Globus pallidus (tissue), 1 donor: ENCODE measurements around the gene MBOAT7.

Source experiments
- DNase-seq: peaks from one replicate; pipeline ENCODE4 v3.0.0-alpha.2; 2015; ENCODE audit warnings: low spot score

The MBOAT7 gene

DNA sequence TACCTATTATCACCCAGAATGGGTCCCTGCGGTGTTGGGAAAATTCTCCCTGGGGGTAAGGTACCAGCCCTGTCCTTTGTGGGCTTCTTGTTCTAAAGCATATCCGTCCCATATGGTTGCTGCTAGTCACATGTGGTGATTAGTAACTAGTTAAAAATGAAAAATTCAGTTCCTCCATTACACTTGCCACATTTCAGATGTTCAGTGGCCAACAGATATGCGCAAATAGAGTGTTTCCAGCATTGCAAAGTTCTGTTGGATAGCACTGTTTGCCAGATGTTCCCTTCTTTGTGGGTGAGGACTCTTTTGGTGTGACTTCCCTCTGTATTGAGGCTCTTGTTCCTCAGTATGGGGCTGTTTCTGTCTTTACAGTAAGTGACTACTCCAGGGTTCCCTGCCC lies 48.0 kb downstream of the MBOAT7 start:
- no peak for DNase-seq

DNA sequence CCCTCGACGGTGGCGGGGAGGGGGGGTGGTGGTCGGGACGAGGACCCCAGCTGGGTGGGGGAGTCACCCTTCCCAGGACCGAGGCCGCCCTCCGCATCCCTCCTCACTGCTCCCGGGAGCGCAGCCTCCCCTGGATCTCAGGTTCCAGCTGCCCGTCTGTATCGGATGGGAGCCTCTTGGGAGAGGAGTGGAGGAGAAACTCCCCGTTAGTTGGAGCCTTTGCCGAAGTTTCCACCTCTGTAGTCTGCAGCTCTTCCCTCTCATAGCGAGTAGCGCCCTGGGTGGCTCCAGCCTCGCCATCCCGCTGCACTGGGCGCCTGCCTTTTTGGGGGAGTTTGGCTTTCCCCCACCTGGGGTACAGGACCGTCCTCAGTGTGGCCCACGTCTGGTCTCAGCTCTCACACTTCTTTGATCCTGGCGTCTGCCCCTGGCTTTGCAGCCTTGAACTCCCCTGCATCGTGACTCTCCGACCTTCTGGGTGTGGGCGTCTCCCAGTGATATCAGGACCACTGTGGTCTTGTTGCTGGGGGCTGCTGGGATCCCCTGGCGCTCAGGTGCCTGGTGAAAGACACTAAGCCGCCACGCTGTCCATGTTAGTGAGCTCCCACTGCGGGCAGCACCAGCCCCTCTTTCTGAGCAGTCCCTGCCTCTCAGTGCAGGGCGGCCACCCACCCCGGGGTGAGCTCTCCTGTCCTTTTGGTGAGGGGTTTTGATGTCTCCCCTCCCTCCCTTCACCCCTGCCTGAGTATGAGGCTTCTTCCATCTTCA lies 50.7 kb downstream of the MBOAT7 start:
- no peak for DNase-seq

DNA sequence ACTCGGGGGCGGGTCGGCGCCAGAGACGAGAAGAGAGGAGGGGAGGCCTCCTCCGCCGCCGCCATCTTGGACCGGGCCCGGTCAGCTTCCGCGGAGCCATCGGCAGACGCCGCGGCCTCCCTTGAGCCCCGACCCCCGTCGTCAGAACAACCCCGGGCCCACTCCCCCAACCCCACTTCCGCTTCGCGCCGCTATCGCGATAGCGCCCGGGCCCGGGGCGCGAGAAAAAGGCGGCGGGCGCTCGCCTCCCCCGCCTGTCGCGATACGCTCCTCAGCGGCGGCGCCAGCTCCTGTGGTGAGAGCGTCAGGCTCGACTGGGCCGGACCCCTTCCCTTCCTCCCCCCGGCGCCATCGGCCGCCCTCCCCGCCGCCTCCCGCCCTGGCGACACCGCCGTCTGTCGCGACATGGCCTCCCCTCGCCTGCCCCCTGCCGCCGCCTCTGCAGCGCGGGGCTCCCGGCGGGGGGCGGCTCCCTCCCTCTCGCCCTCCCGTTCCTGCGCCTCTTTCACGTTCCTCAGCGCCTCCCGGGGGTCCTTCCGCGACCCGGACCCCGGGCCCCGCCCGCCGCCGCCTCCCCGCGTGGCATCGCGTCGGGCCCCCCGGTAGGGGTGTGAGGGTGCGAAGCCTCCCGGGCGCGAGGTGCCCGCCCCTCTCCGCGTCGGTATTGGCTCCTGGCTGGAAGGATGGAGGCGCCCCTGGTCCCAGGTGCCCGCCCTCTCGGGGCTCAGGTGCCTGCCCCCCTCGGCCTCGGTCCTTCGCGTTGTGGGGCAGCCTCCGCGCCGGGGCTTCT lies 51.5 kb downstream of the MBOAT7 start, which contains the start of gene CNOT3:
Gene CNOT3, plus strand, starts transcription at position 64 of the 790 bp plus-strand sequence. CDS start 5,217 bp downstream, outside the sequence.
- no peak for DNase-seq

DNA sequence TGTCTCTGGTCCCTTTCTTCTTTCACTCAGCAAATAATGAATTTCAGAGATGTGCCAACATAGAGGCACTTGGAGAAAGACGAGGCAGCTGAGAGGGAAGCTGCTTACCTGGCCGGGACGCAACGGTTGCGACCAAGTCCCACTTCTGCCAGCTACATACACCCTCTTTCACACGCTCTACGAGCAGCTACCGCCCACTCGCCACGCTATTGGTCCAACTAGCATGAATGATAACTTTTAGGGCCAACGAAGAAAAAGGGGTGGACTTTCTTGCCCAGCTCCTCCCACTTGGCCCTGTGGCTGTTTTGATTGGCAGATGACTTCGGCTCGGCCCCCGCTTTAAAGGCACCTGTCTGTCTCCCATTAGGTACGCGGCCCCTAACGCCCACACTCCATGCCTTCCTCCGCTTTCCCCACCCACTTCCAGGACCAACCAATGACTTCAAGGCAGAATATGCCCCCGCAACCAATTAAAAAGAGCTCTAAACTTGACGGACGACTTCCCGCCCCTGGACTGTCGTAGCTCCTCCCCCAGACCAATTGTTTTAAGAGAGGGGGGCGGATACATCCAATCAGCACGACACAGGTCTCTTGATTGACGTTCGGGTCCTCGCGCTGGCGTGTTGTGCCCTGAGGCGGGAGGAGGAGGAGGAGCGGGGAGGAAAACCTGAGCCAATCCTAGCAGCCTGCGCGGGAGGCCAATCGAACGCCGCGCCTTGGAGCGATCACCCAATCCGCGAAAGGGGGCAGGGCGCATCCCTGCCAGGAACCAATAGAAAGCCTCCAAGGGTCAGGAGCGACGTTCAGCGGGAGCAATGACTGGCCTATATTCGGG lies 52.3 kb downstream of the MBOAT7 start:
- peak; percentile 100 for DNase-seq

DNA sequence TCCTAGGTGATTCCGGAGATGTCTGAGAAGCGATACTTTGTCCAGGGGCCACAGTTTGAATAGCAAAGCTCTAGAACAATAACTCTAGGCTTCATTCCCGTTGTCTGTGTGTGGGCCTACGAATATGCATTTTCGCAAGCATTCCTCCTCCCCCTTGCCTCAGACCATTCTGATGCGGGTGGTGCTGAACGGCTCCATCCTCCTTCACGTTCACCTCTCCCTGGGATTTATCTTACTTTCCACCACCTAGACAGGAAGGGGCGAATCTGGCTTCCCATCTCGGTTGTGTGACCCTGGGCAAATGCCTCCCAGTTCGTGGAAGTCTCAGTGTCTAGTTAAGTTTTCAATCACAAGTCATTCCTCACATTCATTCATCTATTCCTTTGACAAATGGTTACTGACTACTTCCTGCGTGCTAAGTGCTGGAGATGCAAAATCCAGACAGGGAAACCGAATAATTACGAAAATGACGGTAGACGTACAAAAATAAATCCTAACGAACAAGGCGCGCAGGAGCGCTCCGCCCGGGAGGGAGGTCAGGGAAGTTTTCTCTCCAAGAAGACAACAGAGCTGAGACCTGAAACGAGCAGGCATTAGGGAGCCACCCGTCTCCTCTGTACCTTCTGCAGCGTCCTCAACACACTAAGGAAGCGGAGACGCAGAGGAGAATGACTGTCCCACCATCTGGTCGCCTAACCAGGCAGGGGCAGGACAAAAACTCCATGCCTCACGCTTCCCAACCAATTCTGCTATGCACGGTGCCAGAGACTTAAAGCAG lies 53.1 kb downstream of the MBOAT7 start:
- DNase-seq = no peak

DNA sequence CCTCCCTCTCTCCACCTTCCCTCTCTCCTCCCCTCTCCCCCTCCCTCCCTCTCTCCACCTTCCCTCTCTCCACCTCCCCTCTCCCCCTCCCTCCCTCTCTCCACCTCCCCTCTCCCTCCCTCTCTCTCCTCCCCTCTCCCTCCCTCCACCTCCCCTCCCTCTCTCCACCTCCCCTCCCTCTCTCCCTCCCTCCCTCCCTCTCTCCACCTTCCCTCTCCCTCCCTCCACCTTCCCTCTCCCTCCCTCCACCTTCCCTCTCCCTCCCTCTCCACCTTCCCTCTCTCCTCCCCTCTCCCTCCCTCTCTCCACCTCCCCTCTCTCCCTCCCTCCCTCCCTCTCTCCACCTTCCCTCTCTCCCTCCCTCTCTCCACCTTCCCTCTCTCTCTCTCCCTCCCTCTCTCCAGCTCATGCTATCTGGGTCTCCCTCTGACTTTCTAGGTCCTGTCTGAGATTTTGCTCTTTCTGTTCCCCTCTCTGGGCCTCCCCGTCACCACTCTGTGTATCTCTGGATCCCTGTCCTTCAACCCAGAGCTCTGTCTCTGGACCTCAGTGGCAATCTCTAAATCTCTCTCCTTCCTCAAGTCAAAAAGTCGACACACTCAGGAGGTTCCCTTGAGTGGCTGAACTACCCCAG lies 55.3 kb downstream of the MBOAT7 start:
- DNase-seq = no peak

DNA sequence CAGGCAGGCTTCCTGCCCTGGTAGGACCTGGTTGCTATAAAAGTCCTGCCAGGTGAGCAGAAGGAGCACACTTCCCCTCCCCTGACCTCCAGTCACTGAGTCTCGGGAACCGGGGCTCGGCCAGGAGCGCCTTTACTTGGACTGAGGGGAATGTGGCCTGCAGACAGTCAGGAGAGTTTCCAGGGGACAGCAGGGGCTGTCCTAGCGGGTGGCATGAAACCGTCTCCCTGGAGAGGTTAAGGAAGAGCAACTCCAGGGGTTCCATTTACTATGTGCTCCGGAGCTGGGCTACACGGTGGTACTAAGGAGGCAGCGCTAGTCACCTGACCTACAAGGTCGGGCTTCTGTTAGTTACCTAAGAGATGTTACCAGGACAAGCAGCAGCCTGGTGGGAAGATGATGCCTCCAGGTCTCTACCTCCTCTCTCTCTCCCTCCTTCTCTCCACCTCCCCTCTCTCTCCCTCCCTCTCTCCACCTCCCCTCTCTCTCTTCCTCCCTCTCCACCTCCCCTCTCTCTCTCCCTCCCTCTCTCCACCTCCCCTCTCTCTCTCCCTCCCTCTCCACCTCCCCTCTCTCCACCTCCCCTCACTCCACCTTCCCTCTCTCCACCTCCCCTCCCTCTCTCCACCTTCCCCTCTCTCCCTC lies 55.9 kb downstream of the MBOAT7 start:
- DNase-seq = peak; percentile 41

DNA sequence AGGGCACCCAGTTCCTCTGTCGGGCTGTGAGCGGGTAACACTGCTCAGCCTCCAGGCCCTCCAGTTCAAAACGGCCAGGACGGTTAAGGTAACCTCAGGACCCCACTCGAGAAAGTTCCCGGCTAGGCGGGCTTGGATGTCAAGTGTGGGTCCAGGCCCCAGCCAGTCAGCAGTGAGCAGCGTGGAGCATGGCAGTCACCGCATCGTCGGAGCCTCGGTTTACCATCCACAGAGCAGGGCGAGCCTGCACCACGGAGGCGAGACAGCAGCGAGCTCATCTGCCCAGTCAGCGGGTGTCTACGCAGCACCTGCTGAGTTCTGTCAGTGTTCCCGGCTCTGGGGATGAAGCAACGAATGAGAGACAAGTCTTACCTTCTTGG lies 59.8 kb downstream of the MBOAT7 start:
- no peak for DNase-seq

DNA sequence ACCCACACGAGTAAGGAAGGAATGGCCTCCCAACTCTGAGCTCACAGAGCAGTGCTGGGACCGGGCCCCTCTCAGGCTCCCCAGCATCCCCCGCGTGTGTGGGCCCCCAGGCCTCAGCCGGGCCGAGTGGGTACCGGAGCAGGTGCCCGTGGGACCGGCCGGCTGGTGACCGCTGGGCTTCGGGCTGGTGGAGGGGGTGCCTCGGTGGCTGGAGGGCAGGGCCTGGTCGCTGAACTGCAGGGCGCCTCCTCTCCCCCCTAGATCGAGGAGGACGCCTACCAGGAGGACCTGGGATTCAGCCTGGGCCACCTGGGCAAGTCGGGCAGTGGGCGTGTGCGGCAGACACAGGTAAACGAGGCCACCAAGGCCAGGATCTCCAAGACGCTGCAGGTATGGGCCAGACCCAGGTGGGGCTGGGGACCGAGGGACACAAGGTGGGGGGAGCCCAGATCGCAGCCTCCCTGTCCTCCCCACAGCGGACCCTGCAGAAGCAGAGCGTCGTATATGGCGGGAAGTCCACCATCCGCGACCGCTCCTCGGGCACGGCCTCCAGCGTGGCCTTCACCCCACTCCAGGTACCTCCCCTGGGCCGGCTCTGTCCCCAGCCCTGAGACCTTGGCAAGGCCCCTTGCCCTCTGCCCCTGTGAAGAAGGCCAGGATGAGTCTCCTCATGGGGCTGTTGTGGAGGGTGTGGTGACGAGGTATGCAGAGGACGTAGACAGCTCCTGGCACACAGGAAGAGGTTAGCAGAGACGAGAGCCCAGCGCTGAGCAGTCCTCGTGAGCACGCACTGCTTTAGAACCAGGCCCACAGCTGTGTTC lies 60.4 kb downstream of the MBOAT7 start:
- DNase-seq = no peak

DNA sequence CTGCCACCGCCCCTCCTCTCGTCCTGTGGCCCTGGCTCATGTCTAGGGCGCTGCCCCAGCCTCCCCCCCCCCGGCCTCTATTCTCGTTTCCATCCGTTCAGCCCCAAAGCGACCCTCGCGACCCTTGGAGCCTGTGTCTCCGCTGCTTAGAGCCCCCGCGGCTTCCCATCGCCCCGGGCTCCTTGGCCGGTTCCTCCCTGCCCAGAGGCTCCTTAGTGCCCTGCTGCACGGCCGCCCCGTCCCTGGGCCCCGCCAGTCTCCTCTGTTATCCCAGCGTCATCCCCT lies 61.0 kb downstream of the MBOAT7 start:
- DNase-seq = no peak

DNA sequence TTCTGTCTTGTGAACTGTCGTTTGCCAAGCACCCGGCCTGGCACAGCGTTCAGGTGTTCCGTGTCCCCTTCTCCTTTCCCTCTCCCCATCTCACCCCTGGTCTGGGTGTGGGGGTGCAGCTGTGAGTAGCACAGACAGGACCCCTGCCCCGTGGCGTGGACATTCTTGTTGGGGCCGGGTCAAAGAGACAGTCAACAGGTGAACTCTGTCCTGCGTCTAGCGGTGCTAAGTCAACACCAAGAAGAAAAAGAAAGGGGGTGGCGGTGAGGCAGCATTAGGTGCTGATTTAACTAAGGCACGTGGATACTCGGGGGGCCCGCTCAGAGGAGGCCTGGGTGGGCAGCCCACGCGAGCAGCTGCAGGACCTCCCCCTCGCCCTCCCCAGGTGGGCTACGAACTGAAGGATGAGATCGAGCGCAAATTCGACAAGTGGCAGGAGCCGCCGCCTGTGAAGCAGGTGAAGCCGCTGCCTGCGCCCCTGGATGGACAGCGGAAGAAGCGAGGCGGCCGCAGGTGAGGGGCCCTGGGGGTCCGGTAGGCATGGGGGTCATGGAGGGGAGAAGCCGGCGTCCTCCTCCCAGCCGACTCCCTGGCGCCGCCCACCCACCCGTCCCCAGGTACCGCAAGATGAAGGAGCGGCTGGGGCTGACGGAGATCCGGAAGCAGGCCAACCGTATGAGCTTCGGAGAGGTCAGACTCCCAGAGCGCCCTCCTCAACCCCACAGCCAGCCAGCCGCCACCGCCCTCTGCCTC lies 61.5 kb downstream of the MBOAT7 start:
- DNase-seq = no peak

DNA sequence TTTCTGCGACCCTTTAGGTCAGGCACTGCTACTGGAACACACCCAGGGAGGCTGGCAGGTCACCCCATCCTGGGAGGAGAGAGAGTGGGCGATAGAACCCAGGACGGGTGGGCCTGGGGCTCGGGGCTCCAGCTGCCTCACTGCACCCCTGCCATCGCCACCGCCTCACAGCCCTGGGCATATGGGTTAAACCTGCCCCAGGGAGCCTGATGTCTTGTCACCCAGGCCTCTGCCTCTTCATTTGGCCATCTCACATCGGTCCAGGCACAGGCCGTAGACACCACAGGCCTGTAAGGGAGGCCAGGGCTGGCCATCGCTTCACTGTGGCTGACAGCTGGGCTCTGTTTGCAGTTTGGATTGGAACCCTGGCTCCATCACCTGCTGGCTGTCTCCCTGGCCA lies 63.7 kb downstream of the MBOAT7 start:
- DNase-seq = no peak

DNA sequence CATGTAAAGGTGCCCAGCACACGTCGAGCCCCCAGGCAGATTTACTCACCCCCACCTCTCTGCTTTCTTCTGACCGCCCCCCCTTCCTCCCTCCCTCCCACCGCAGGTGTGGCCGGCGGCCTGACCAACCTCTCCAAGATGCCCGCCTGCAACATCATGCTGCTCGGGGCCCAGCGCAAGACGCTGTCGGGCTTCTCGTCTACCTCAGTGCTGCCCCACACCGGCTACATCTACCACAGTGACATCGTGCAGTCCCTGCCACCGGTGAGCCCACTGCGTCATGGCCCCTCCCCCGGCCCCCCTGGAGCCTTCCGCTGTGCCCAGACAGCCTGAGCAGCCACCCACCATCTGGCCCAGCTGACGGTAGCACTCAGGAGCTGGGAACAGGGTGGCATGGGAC lies 65.0 kb downstream of the MBOAT7 start:
- DNase-seq = no peak

DNA sequence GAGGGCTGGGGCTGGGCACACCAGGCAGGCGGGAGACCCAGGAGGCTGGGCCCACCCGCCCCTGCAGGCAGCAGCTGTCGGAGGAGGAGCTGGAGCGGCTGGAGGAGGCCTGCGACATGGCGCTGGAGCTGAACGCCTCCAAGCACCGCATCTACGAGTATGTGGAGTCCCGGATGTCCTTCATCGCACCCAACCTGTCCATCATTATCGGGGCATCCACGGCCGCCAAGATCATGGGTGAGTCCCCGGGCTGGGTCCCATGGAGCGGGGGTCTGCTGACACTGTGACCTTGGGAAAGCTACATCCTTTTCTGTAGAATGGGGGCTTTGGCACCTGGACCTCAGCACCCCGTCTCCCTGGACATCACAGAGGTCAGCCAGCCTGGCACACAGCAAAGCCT lies 65.7 kb downstream of the MBOAT7 start:
- no peak for DNase-seq
